ENCODE data around the gene C2orf15.
A peak's percentile ranks its signal among the peaks of the same experiment; 100 is the strongest.
"Not testable (repeated sequence)": the region's sequence is repeated elsewhere in the genome, so short reads cannot be mapped to it uniquely, and the experiment has no call there.

C2orf15 gene

DNA sequence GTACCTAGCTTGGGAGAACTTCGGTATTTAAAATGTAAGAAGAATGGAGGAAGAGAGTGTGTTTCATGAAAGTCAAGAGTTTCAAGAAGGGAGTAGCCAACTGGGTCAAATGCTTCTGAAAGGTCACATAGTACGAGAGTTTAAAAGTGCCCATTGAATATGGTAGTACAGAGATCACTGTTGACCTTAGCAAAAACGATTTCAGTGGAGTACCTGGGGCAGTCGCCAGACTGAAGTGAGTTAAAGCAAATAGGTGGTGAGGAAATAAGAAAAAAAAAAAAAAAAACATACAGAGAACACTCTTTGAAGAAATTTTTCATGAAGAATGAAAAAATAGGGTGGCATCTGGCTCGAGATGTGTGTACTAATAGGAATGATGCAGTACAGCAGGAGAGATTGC, 24.7 kb downstream of the C2orf15 start:
- no peak for DNase-seq (ENCODE audit: low read depth in 2 of 2)

- no peak for DNase-seq (ENCODE audit: low read depth in 2 of 2)
Observed at GRCh38 chr2:99169534-99169933, 28.0 kb downstream of the C2orf15 start.

- no peak for DNase-seq (ENCODE audit: low read depth in 2 of 2)
Observed at GRCh38 chr2:99171377-99172140, 30.1 kb downstream of the C2orf15 start.

DNA sequence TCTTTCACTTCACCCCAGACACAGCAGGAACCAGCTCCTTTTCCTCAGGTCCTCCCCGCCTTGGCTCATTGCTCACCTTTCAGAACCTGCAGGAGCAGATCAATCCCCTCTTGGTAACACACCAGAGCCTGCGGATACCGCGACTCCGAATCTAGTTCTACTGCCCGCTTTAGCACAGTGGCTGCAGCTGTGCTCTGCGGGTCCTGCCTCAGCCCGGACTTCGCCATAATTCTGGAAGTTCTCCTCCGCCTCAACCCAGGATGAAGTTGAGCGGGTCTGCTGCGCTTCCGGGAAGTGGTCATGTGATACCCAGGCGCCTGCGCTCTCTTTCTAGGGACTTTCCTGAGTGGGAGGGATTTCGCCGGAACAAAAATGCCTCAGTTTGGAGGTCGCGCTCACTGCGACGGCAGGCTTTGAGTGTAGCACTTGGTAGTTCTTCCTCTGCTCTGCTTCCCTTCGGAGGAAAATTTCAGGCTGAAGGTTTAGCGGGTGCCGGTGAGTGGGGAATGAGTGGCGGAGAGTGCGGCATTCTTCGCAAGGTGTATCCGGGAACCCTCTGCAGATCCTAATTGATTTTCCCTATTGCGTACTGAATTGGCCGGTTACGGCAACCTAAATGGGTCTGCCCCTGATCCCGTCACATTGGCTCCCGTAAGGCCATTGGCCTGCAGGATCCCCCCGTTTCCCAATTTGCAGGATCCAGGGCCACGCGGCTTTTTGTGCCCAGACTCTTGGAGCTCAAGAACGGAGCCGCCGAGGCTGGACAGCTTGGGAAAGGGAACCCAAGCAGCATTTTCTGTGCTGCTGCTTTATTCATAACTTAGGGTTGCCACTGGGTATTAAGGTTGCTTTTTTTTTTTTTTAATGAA, 39.5 kb downstream of the C2orf15 start, which contains the start of the genes MITD1 and MRPL30:
TSS of gene MITD1 (minus strand) at position 304 of the 869 bp plus-strand sequence. CDS start at position 227, 77 bp downstream.
TSS of gene MRPL30 (plus strand) at position 430 of the 869 bp plus-strand sequence. CDS start 5,020 bp downstream, outside the sequence.
- DNase-seq (ENCODE audit: low read depth in 2 of 2) = peak; percentile 82 to 83

DNA sequence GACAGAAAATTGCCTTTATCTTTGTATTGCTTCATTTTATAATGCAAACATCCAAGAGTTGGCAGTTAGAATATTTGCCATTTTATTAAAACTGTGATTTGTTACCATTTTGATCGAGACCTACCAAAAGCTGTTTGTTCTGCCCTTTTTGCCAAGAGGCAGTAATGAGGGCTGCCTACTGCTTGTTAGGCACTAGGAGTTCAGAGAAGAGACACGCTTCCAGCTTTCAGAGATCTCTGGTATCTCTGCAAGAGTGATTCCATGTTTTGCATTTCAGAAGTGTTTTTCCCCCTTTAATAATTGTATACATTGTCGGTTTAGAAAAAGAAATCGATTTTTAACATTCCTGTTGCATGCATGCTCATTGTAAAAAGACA, 40.1 kb downstream of the C2orf15 start:
- no peak for DNase-seq (ENCODE audit: low read depth in 2 of 2)

GRCh38 chr2:99183025-99183424, 41.5 kb downstream of the C2orf15 start:
- DNase-seq (ENCODE audit: low read depth in 2 of 2) = no peak

DNA sequence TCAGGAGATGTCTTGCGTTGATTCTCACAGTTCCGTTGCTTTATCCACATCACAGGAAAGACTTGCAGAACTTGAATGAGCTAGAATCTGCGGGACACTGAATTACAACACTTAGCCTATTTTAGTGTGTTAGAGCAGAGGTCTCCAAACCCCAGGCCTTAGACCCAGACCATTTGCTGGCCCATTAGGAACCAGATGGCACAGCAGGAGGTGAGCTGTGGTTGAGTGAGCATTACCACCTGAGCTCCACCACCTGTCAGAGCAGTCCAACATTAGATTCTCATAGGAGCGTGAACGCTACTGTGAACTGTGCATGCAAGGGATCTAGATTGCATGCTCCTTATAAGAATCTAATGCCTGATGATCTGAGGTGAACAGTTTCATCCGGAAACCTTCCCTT, 43.3 kb downstream of the C2orf15 start:
- DNase-seq (ENCODE audit: low read depth in 2 of 2) = no peak

GRCh38 chr2:99187011-99187410, 45.5 kb downstream of the C2orf15 start:
- no peak for DNase-seq (ENCODE audit: low read depth in 2 of 2)

- DNase-seq (ENCODE audit: low read depth in 2 of 2) = no peak
Observed at GRCh38 chr2:99188357-99188756, 46.9 kb downstream of the C2orf15 start.

DNA sequence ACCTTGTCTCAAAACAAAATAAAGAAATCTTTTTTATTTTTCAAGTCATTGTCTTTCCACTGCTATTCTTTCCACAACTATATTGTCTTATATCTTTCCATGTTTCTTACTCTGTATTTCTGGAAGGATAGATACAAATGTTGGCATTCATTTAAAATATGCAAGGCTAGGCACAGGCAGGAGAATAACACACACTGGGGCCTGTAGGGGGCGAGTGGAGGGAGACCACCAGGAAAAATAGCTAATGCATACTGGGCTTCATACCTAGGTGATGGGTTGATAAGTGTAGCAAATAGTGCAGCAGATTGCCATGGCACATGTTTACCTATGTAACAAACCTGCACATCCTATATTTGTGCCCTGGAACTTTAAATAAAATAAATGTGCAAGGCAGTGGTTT, 49.0 kb downstream of the C2orf15 start:
- DNase-seq (ENCODE audit: low read depth in 2 of 2) = no peak

- DNase-seq (ENCODE audit: low read depth in 2 of 2) = not testable (repeated sequence)
Observed at GRCh38 chr2:99192364-99192763, 50.9 kb downstream of the C2orf15 start.

DNA sequence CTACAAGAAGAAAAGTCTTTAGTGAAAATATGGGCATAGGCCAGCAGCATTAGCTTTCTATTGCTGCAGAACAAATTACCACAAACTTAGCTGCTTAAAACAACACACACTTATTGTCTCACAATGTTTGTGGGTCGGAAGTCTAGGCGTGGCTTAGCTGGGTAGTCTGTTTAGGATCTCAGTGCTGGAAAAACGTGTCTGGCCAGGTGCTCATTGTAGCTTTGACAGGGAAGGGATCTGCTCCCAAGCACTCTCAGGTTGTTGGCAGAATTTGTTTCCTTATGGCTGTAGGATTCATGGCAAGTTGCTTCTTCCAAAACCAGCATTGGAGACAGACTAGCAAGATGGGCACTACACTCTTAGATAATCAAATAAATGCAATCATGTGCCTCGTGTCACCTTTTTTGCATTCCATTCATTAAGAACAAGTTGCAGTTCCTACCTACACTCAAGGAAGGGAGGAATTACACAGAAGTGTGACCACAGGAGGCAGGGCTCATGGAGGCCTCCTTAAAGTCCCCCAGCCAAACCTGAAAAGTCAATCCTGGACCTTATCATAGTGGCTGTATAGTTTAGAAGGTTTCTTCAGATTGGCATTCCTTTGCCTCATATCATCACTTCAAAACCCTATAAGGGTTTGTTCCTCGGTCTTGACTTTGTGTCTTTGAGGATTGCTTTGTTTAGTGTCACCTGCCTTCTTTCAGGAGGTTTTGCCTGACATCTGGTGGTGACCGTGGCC, 56.8 kb downstream of the C2orf15 start:
- DNase-seq (ENCODE audit: low read depth in 2 of 2) = no peak

- no peak for DNase-seq (ENCODE audit: low read depth in 2 of 2)
Observed at GRCh38 chr2:99200076-99200800, 58.7 kb downstream of the C2orf15 start.

Data from activated CD8-positive, alpha-beta memory T cell treated with anti-CD3 and anti-CD28 coated beads for 4 hours (primary cell).